Measurements from ENCODE around the gene COLQ. TPM values are rescaled to one million over a fixed set of nuclear protein-coding genes. Genes with fewer than 3 reads are reported as not detected.

COLQ gene
- total and polyA plus RNA-seq, 8 donors = 1.9 to 12.6 (median 10.1) TPM

DNA sequence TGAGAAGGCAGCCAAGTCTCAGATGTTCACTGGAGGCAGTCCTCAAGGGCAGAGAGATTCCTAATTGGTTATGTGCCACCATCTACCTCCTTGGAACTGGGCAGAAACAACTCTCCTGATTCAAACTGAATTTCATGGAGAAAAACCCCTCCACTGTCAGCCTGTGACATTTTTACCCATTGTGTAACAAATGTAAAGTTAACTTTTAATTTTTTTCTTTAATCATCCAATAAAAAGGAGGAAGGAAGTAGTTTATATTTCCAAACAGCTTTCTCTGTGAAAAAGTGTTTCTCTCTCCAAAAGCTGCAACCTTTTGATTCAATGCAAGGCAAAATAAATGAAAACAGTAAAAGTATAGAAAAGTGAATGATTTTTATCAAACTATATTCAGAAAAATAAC is 510 bp upstream of the COLQ start:
- no peak for DNase-seq
- intact Hi-C loops (cut with DNase I) = no loop called here
- Histone ChIP-seq H3K4me1 (peaks cover 0 to 14% of the 10 kb centered on the region in 2 donors), H3K27ac (no peak overlapping the region), H3K36me3 (no peaks in the 10 kb centered on the region), H3K9me3 (no peaks in the 10 kb centered on the region), H3K27me3 (no peaks in the 10 kb centered on the region), H3K4me3 (no peak overlapping the region)
- ATAC-seq = no peak
- TF ChIP-seq, protein P1, sequence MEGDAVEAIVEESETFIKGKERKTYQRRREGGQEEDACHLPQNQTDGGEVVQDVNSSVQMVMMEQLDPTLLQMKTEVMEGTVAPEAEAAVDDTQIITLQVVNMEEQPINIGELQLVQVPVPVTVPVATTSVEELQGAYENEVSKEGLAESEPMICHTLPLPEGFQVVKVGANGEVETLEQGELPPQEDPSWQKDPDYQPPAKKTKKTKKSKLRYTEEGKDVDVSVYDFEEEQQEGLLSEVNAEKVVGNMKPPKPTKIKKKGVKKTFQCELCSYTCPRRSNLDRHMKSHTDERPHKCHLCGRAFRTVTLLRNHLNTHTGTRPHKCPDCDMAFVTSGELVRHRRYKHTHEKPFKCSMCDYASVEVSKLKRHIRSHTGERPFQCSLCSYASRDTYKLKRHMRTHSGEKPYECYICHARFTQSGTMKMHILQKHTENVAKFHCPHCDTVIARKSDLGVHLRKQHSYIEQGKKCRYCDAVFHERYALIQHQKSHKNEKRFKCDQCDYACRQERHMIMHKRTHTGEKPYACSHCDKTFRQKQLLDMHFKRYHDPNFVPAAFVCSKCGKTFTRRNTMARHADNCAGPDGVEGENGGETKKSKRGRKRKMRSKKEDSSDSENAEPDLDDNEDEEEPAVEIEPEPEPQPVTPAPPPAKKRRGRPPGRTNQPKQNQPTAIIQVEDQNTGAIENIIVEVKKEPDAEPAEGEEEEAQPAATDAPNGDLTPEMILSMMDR (IDR thresholded peaks at IDR 0.05) = no peak

DNA sequence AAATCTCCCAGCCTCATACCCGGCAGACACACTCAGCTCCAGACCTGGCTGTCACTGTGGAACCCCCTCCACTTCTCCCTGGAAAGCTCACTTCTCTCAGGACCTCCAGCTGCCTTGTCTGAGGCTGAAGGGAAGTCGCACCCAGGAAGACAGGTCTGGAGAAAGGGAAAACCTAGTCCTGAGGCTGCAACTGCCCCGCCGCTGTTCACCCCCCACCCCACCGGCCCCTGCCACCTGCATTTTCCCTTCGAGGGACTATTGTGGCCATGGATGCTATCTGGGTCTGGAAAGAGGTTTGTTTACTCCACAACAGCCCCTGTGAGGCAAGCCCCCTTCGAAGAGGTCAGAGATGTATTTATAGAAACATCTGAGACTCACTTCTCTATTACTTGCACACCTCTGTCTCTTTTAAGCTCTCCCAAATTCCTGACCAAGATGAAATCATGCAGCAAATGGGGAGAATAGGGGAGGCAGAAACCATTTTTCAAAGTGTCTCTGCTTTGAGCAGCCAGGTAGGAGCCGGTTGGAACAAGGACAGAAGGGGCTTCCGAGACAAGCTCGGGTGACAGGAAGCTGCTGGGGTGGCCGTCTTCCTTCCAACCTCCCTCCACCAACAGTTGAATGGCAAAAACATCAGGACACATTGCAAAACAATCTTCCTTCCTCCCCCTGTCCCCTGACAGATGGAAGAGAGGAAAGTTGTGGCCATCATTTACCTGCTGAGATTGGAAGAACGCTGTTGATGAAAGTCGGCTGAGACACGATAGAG is 518 bp downstream of the COLQ start:
- intact Hi-C loops (cut with DNase I) = no loop called here
- H3K4me3 ChIP-seq = no peak overlapping the region
- H3K4me1 ChIP-seq = peaks cover 0 to 14% of the 10 kb centered on the region in 2 donors
- ATAC-seq (no peak), DNase-seq (no peak)
- TF ChIP-seq, protein P1 (IDR thresholded peaks at IDR 0.05) = no peak
- H3K27ac ChIP-seq = no peak overlapping the region
- H3K27me3 ChIP-seq = no peaks in the 10 kb centered on the region
- no peaks in the 10 kb centered on the region for H3K9me3 ChIP-seq
- H3K36me3 ChIP-seq = no peaks in the 10 kb centered on the region

DNA sequence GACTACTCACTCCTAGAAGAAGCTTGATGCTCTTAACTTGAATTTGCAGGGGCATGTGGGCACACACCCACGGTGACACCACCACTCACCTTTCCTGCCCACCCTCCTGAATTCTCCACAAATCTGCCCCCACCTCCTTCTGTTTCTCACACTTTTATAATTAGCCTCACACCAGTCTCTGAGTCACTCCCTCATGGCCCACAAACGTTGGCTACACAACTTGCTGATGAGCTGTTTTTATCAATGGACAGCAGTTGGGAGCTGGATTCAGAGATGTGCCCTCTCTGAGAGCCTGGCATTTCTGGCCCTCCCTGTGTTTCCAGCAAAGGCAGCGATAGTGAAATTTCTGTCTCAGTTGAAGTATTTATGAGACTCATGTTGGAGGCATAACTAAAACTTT is 1.3 kb downstream of the COLQ start:
- DNase-seq (no peak), ATAC-seq (peak; percentile 29)
- Histone ChIP-seq H3K36me3 (no peaks in the 10 kb centered on the region), H3K4me1 (peaks cover 0 to 14% of the 10 kb centered on the region in 2 donors), H3K27me3 (no peaks in the 10 kb centered on the region), H3K27ac (no peak overlapping the region), H3K4me3 (no peak overlapping the region), H3K9me3 (no peaks in the 10 kb centered on the region)
- intact Hi-C loops (cut with DNase I) = no loop called here
- TF ChIP-seq, protein P1 (IDR thresholded peaks at IDR 0.05) = no peak

GRCh38 chr3:15519096-15519495 is 2.4 kb downstream of the COLQ start:
- Histone ChIP-seq H3K9me3 (no peaks in the 10 kb centered on the region), H3K27me3 (no peaks in the 10 kb centered on the region), H3K27ac (no peak overlapping the region), H3K4me1 (peaks cover 0 to 14% of the 10 kb centered on the region in 2 donors), H3K4me3 (no peak overlapping the region), H3K36me3 (no peaks in the 10 kb centered on the region)
- no peak for DNase-seq
- intact Hi-C loops (cut with DNase I) = no loop called here
- no peak for ATAC-seq
- TF ChIP-seq, protein P1 (IDR thresholded peaks at IDR 0.05) = no peak

DNA sequence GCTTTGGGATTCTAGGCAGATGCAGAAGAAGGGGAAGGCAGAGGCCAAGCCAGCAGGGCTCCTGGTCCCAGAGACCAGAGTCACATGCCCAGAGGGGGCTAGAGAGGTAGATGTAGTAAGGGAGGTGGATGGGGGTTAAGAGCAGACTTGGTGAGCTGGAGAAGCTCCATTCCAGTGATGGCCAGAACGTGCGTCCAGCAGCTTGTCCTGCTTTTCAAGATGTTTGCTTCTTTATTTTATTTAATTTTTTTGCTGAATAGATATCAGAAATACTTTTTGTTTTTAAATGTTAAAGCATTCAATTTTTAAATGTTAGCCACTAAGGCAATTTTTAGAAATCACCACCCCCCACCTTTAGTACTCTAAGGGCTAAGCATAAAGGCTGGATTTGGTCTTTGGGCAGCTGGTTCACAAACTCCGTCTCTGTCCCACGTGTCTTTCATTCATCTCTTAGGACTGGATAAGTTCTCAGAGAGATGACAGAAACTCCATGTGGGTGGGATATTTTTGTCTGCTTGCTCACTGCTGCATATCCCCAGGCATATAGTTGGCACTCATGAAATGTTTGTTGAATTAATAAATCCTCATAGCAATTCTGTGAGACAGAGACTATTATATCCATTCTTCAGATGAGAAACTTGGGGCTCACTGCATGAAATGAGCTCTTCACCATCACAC is 6.7 kb downstream of the COLQ start:
- no peaks in the 10 kb centered on the region for H3K9me3 ChIP-seq
- no peaks in the 10 kb centered on the region for H3K27me3 ChIP-seq
- peaks cover 0 to 11% of the 10 kb centered on the region in 2 donors for H3K4me1 ChIP-seq
- H3K4me3 ChIP-seq = no peak overlapping the region
- no peaks in the 10 kb centered on the region for H3K36me3 ChIP-seq
- TF ChIP-seq, protein P1 (IDR thresholded peaks at IDR 0.05) = no peak
- intact Hi-C loops (cut with DNase I) = no loop called here
- H3K27ac ChIP-seq = no peak overlapping the region
- DNase-seq = no peak
- ATAC-seq = no peak

All from left lung (tissue), 10 donors.